Tongue (tissue), 2 donors: ENCODE data around the gene GAMT. TPM values are rescaled to one million over a fixed set of nuclear protein-coding genes. Genes with fewer than 3 reads are reported as not detected.

ENCODE experiments used
- DNase-seq: peaks from one replicate; pipeline ENCODE4 v3.0.0-alpha.2; 2015
- total RNA-seq: library from RNA; depleted of rRNA; stranded (reverse); fragments of >200 nt; gene quantifications from one replicate; pipeline ENCODE4 v1.2.3, GENCODE V29; 2014

The GAMT gene
- total RNA-seq, 1 donor from 2014 or later: 102 TPM

DNA sequence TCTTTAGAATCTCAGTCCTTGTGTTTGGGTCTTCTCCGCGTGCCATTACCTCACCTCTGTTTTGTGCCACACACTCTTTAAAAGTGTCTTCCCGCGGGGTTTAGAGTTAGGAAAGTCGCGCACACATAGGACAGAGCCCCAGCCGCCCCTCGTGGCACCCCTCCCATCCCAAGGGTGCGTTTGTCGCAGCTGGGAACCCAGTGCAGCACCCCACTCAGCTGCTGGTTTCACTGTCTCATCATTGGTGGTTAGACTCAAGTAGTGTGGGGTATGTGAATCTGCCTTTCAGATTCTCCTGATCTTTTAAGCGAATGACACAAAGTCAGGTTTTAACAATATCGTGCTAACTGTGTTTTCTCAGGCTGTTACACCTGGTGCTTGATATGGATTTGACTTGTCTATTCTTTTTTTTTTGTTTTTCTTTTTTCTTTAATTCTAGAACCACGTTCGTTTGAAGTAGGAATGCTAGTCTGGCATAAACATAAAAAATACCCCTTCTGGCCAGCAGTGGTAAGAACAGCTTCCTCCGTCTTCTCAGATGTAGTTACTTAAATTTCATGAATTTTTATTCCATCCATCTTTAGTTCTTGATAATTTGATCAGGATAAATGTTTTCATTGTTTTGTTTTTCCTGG, 37.2 kb downstream of the GAMT start:
- DNase-seq: no peak

DNA sequence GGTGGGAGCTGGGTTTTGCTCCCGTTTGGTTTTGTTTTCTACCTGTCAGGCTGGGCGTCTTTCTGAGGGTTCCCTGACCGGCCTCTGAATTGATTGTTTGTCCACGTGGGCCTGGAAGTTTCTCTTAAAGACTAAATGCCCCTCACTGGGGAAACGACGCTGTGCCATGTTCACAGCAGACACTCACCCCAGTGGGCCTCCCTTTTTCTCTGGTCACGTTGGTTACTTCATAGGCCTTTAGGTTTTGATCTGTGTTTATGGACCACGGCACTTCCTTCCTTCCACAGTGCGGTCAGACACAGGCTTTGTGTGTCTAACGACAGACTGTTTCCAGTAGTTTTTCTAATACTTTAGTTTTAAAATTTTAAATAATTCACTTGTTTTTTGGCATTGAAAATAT, 37.7 kb downstream of the GAMT start:
- DNase-seq: no peak

DNA sequence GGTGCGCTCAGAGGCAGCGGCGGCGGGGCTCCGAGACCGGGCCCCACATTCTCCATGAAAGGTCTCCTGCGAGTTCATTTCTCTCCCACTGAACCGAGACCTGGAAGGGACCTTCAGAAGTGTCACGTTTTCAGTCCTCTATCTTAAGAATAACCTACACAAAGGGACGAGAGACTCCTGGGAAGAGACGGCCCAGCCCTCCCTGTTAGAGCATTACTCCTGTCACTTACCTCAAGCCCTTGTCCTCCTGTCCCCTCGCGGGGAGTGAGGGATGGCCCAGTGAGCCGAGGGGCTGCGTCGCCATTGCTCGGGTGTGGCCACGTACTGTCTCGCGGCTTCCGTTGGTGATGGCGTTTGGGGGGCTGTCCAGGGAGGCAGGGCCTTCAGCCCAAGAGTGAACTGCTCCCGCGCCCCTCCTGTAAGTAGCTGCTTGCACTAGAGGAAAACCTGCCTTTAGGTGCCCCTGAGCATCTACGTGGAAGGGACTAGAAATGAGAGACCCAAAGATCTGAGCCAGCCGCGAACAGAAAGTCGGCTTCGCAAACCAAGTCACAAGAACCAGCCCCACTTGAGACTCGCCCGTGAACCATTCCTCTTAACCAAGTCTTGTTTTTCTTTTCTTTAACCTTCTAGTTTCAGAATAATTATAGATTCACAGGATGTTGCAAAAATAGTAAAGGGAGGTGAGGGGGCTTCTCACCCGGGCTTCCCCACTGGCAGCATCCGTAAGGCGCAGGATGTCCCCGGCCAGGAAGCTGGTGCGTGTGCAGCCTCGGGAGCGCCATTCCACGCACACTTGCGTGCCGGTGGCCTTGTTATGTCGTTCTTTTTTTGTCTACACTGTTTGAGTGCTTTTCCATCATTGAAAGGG, 38.7 kb downstream of the GAMT start:
- DNase-seq: no peak

DNA sequence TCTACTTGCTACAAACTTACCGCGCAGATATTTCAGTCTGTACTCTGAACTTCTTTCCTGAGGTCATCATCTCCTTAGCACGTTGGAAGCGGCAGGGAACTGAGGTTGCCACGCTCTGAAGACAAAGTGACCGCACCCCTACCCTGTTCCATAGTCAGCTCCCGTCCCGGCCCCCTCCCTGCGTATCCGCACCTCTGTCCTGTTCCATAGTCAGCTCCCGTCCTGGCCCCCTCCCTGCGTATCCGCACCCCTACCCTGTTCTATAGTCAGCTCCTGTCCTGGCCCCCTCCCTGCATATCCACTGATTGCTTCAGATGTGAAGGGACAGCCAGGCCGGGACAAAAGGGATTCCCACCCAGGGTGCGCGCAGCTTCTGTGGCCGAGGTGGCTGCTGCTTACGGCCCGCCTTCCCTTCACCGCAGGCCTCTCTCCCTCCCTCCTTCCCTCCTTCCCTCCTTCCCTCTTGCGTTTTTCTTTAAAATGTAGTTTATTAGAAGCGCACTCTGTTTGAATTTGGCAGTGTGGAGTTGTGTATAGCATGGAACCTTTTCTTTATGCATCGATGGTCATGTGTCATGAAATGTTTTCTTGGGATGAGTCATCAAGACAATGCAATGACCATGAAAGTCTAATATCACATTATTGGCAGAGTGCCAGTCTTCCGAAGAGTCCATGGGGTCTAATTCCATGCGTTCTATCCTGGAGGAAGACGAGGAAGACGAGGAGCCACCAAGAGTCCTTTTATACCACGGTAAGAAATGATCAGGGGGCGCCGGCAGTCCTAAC, 39.5 kb downstream of the GAMT start:
- DNase-seq: no peak

DNA sequence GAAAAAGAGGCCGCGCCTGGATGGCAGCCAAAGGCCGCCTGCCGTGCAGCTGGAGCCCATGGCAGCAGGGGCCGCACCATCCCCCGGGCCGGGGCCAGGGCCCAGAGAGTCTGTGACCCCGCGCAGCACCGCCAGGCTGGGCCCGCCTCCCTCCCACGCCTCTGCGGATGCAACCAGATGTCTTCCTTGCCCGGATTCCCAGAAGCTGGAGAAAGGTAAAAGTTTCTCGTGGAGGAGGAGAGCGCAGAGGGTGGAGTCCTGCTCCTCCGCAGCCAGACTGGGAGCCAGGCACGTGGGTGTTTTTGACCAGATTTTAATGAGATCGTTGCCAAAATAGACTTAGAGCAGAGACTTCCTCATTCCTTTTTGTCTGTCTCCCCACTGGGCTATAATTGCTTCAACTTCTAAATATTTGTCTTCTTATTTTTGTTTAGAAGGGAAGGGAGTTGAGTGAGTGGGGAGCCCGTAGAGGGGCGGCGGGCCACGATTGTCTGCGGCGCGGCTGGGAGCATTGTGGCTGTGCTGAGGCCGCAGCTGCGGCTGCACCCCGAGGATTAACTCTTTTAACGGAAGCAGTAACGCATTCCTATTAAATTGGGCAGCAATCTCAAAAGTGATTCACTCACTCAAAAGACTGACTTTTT, 40.4 kb downstream of the GAMT start:
- peak; percentile 93 for DNase-seq

DNA sequence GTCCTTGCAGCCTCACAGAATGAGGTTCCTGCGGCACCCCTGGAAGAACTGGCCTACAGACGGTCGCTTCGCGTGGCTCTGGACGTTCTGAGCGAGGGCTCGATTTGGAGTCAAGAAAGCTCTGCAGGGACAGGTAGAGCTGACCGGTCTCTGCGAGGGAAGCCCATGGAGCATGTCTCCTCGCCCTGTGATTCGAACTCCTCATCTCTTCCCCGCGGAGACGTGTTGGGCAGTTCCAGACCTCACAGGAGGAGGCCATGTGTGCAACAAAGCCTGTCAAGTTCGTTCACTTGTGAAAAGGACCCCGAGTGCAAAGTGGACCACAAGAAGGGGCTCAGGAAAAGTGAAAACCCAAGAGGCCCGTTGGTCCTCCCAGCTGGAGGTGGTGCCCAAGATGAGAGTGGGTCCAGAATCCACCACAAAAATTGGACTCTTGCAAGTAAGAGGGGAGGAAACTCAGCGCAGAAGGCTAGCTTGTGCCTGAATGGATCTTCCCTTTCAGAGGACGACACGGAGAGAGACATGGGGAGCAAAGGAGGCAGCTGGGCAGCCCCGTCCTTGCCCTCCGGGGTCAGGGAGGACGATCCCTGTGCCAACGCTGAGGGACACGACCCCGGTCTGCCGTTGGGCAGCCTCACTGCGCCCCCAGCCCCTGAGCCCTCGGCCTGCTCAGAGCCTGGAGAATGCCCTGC, 41.1 kb downstream of the GAMT start:
- DNase-seq: no peak

DNA sequence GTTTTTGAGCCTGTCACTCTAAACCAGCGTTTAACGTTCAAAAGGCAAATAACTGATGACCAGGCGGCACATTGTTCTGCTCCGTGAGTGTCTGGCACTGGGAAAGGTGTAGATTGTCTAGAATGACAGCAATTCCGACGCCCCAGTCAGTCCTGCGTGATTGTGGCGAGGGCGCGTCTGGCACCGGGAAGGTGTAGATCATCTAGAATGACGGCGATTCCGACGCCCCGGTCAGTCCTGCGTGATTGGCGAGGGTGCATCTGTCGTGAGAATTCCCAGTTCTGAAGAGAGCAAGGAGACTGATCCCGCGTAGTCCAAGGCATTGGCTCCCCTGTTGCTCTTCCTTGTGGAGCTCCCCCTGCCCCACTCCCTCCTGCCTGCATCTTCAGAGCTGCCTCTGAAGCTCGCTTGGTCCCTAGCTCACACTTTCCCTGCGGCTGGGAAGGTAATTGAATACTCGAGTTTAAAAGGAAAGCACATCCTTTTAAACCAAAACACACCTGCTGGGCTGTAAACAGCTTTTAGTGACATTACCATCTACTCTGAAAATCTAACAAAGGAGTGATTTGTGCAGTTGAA, 43.7 kb downstream of the GAMT start:
- DNase-seq: no peak

DNA sequence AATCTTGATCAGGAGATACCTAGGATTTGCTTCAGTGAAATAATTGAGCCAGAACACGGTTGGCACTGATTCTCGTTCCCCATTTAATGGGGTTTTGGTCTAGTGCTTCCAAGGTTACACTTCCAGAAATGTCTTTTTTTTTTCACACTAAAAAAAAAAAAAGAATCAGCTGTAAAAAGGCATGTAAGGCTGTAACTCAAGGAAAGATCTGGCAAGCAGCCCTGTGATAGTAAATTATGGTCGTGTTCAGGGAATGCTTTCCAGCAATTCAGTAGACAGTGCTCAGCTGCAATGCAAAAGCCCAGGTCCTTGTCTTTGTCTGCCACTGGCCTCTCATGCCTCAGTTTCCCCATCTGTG, 44.9 kb downstream of the GAMT start:
- peak; percentile 59 for DNase-seq

DNA sequence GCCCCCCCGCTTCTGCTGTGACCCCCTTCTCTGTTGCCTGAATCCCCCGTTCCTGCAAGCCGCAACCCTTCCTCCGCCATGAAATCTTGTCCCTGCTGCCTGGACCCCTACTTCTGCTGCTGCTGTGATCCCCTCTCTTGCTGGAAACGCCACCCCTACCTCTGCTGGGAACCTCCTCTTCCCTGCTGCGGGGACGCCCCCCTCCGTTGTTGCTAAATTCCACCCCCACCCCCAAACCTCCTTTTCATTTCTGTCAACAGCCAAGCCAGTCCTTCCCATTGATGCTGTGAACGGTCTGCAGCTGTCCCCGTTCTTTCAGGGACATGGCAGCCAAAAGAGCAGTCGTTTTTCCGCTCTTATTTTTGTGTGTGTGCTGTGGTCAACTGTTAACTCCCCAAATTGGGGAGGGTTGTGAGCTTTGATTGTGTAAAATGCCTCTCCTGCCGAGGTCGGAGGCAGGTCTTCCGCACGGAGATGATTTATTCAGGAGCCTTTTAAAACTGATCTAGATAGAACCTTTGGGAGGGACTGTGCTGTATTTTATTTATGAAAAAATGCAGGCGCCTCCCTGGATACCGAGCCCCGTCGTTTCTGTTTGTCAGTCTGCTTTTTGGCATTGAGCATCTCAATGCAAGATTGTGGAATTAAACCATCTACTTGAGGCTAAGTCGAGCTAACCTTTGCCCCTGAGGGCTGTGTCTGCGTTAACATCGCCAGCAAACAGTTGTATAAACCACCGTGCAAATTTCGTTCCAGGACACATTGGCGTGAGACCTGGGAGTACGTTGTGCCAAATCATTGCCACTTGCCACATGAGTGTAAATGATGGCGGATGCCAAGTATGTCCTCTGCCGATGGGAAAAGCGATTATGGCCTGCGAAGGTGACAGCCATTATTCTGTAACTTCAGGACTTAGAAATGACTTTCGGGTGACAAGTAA, 45.5 kb downstream of the GAMT start:
- DNase-seq: peak; percentile 90

DNA sequence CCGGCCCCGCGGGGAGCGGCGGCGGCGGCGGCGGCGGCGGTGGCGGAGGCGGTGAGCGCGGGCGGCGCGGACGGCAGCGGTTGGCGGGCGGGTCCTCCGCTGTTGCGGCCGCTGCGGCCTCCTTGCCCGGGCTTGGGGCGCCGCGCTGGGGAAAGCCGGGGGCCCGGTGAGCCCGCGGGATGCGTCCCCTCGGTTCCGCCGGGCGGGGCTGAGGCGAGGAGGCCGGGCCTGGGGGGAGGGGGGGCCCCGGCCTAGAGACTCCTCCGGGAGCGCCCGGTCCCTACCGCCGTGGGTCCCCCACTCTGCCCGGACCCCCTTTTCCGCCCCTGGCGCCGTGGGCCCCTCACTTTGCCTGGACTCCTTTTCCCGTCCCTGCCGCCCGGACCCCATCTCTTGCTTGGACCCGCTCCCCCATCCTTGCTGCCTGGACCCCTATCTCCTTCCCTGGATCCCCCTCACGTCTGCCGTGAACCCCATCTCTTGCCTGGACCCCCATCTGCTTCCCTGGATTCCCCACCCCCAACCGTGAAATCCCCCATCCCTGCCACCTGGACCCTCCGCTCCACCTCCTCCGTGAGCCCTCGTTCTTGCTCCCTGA, 46.3 kb downstream of the GAMT start:
- no peak for DNase-seq

DNA sequence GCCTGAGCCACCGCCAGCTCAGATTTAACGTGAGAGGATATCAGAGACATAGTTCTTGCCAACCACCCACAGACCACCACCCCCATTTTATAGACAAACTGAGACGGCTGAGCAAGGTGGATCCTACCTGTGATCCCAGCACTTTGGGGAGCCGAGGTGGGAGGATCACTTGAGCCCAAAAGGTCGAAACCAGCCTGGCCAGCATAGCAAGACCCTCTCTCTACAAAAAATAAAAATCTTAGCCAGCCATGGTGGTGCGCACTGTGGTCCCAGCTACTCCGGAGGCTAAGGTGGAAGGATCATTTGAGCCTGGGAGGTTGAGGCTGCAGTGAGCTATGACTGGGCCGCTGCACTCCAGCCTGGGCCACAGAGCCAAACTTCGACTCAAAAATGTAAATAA, 48.2 kb downstream of the GAMT start:
- no peak for DNase-seq

DNA sequence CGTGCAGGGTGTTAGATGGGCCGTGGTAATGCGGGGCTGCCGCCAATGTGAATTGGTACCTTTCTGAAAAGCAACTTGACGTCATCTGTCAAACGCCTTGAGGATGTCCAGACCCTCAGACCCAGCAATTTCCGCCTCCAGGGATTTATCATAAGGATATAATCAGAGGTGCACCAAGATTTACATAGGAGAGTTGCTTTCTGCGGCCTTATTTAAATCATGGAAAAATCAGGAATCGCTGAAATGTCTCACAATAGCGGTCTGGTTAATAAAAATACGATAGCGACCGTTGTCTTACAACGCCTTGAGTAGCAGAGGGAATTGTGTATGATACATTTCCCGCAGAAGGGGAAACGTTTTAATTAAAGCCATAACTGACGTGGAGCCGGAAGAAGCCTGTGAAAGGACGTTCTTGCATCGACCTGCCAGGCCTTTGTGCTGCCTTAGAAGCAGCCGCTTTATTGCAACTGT, 49.9 kb downstream of the GAMT start:
- DNase-seq: peak; percentile 69

DNA sequence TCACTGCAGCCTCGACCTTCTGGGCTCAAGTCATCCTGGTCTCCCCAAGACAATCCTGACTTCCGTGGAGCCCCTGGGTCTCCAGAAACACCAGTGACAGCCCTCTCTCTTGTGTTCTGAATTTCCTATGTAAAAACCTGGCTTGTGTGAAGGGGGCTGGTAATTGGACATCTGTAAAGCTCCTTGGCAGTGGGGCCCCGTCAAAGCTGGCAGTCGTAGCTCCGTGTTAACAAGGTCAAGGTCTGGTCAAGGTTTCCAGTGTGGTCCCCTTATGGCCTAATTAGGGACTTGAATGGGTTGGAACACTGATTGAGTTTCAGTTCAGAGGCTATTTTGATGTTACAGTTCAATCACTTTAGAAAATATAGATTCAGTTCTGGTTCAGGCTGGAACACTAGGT, 50.5 kb downstream of the GAMT start:
- no peak for DNase-seq

DNA sequence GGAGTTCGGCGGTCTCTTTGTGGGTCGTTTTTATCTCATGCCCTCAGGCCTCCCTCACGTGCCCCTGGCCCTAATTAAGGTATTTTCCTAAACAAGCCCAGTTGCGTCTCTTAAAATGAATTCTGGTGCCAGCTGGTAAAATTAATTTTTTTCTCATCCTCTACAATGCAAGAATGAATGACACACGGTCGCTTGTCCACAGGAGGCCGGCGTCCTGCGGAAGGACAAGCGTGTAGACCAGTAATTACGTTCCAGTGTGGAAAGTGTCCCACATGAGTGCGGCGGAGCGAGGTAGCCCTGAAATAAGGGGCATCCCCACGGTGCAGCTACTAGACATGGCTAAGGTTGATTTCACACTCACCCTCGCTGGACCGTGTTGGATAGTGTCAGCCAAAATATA, 52.1 kb downstream of the GAMT start:
- DNase-seq: no peak

Other genes with a start within 250 kb of the GAMT start
- 20.9 TPM for gene SBNO2, start 227.3 kb downstream of the GAMT start, total RNA-seq
- 64.9 TPM for gene STK11, start 195.8 kb downstream of the GAMT start, total RNA-seq
- 1.1 TPM for gene CBARP, start 163.5 kb downstream of the GAMT start, total RNA-seq
- 67.2 TPM for gene ATP5F1D, start 159.8 kb downstream of the GAMT start, total RNA-seq
- 26.7 TPM for gene MIDN, start 153.0 kb downstream of the GAMT start, total RNA-seq
- gene CIRBP, start 132.2 kb downstream of the GAMT start, total RNA-seq: 434 TPM
- 3.9 TPM for gene FAM174C, start 126.0 kb downstream of the GAMT start, total RNA-seq
- gene EFNA2, start 115.7 kb downstream of the GAMT start, total RNA-seq: not detected
- gene NDUFS7, start 17.6 kb downstream of the GAMT start, total RNA-seq: 90.7 TPM
- 55.9 TPM for gene DAZAP1, start 6.0 kb upstream of the GAMT start, total RNA-seq
- gene RPS15, start 36.9 kb upstream of the GAMT start, total RNA-seq: 585 TPM
- 1.5 TPM for gene APC2, start 48.6 kb upstream of the GAMT start, total RNA-seq
- gene C19orf25, start 77.7 kb upstream of the GAMT start, total RNA-seq: 14.6 TPM
- 1.0 TPM for gene PCSK4, start 88.8 kb upstream of the GAMT start, total RNA-seq
- 4.2 TPM for gene REEP6, start 89.6 kb upstream of the GAMT start, total RNA-seq
- 9.0 TPM for gene ADAMTSL5, start 111.5 kb upstream of the GAMT start, total RNA-seq
- 0.51 TPM for gene PLK5, start 122.5 kb upstream of the GAMT start, total RNA-seq
- gene MEX3D, start 166.8 kb upstream of the GAMT start, total RNA-seq: 27.3 TPM
- 88.9 TPM for gene MBD3, start 191.3 kb upstream of the GAMT start, total RNA-seq
- gene UQCR11, start 203.9 kb upstream of the GAMT start, total RNA-seq: 49.0 TPM